Measurements from ENCODE around the gene OCRL.

GRCh38 chrX:129522184-129523078 is 17.6 kb upstream of the OCRL start:
- TF ChIP-seq CTCF (IDR thresholded peaks at IDR 0.05; ENCODE audit: insufficient read depth, low read depth, low read length) (no peak), EZH2 (IDR thresholded peaks at IDR 0.05; ENCODE audit: insufficient read depth, low read length) (no peak)
